ENCODE measurements around the gene SIGLEC10. TPM values are rescaled to one million over a fixed set of nuclear protein-coding genes. Genes with fewer than 3 reads are reported as not detected.
"Not testable (repeated sequence)": the region's sequence is repeated elsewhere in the genome, so short reads cannot be mapped to it uniquely, and the experiment has no call there.

The SIGLEC10 gene
- total and polyA plus RNA-seq, 2 experiments from 2014 or later, result 0.55 TPM; not detected in 1

GRCh38 chr19:51410950-51411748 is 6.3 kb downstream of the SIGLEC10 start:
- Histone ChIP-seq H3K27me3 (no peaks in the 10 kb centered on the region), H3K36me3 (no peaks in the 10 kb centered on the region), H3K9me3 (ENCODE audit: low read depth) (no peaks in the 10 kb centered on the region), H3K4me1 (ENCODE audit: low read depth) (no peaks in the 10 kb centered on the region), H3K27ac (no peak overlapping the region), H3K4me3 (no peak overlapping the region)
- TF ChIP-seq, protein P1, sequence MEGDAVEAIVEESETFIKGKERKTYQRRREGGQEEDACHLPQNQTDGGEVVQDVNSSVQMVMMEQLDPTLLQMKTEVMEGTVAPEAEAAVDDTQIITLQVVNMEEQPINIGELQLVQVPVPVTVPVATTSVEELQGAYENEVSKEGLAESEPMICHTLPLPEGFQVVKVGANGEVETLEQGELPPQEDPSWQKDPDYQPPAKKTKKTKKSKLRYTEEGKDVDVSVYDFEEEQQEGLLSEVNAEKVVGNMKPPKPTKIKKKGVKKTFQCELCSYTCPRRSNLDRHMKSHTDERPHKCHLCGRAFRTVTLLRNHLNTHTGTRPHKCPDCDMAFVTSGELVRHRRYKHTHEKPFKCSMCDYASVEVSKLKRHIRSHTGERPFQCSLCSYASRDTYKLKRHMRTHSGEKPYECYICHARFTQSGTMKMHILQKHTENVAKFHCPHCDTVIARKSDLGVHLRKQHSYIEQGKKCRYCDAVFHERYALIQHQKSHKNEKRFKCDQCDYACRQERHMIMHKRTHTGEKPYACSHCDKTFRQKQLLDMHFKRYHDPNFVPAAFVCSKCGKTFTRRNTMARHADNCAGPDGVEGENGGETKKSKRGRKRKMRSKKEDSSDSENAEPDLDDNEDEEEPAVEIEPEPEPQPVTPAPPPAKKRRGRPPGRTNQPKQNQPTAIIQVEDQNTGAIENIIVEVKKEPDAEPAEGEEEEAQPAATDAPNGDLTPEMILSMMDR (IDR thresholded peaks at IDR 0.05; ENCODE audit: low read depth, low read length), result no peak
- no peak for DNase-seq (ENCODE audit: low read depth in 1 of 2, low spot score in 1 of 2)

DNA sequence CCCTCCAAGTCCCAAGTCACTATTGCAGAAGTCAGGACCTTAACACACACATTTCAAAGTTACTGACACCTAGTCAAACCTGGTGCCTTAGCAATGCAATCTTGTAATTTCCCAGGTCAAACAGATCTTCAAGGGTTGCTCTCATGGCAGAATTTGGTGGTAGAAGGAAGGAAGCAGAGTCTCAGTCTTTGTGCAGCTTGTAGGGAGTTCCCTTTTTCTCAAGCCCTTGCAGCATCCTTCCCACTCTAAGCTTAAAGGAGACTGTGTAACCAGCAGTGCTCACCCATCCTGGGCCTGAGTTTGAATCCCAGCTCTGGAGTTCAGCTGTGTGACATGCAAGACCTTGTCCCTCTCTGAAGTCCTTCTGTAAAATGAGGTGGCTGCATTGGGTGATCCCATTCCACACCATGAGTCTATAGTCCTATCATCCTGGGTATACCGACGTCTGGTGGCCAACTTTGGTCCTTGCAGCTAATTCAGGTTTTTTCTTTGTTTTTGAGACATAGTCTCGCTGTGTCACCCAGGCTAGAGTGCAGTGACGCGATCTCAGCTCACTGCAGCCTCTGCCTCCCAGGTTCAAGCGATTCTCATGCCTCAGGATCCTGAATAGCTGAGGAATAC is 9.8 kb downstream of the SIGLEC10 start:
- no peaks in the 10 kb centered on the region for H3K36me3 ChIP-seq
- no peaks in the 10 kb centered on the region for H3K4me1 ChIP-seq (ENCODE audit: low read depth)
- peak; percentile 44 to 45 for DNase-seq (ENCODE audit: low read depth in 1 of 2, low spot score in 1 of 2)
- no peak overlapping the region for H3K27ac ChIP-seq
- no peak overlapping the region for H3K4me3 ChIP-seq
- H3K9me3 ChIP-seq (ENCODE audit: low read depth), result no peaks in the 10 kb centered on the region
- TF ChIP-seq, protein P1 (IDR thresholded peaks at IDR 0.05; ENCODE audit: low read depth, low read length), result peak; percentile 62
- no peaks in the 10 kb centered on the region for H3K27me3 ChIP-seq

- no peaks in the 10 kb centered on the region for H3K27me3 ChIP-seq
- no peaks in the 10 kb centered on the region for H3K36me3 ChIP-seq
- no peak overlapping the region for H3K4me3 ChIP-seq
- TF ChIP-seq, protein P1 (IDR thresholded peaks at IDR 0.05; ENCODE audit: low read depth, low read length), result no peak
- H3K27ac ChIP-seq, result no peak overlapping the region
- no peaks in the 10 kb centered on the region for H3K9me3 ChIP-seq (ENCODE audit: low read depth)
- H3K4me1 ChIP-seq (ENCODE audit: low read depth), result peaks cover 12% of the 10 kb centered on the region
- no peak for DNase-seq (ENCODE audit: low read depth in 1 of 2, low spot score in 1 of 2)
Observed at GRCh38 chr19:51402117-51402516, 15.3 kb downstream of the SIGLEC10 start.

- H3K36me3 ChIP-seq; H3K27ac ChIP-seq; H3K9me3 ChIP-seq (ENCODE audit: low read depth); H3K4me3 ChIP-seq; DNase-seq (ENCODE audit: low read depth in 1 of 2, low spot score in 1 of 2); H3K27me3 ChIP-seq: not testable (repeated sequence)
- H3K4me1 ChIP-seq (ENCODE audit: low read depth), result peaks cover 13% of the 10 kb centered on the region
Observed at GRCh38 chr19:51399936-51400335, 17.5 kb downstream of the SIGLEC10 start.

- no peaks in the 10 kb centered on the region for H3K9me3 ChIP-seq (ENCODE audit: low read depth)
- DNase-seq (ENCODE audit: low read depth in 1 of 2, low spot score in 1 of 2), result no peak
- TF ChIP-seq, protein P1 (IDR thresholded peaks at IDR 0.05; ENCODE audit: low read depth, low read length), result no peak
- no peak overlapping the region for H3K27ac ChIP-seq
- no peak overlapping the region for H3K4me3 ChIP-seq
- H3K4me1 ChIP-seq (ENCODE audit: low read depth), result peaks cover 13% of the 10 kb centered on the region
- no peaks in the 10 kb centered on the region for H3K27me3 ChIP-seq
- no peaks in the 10 kb centered on the region for H3K36me3 ChIP-seq
Observed at GRCh38 chr19:51399231-51399630, 18.2 kb downstream of the SIGLEC10 start.

DNA sequence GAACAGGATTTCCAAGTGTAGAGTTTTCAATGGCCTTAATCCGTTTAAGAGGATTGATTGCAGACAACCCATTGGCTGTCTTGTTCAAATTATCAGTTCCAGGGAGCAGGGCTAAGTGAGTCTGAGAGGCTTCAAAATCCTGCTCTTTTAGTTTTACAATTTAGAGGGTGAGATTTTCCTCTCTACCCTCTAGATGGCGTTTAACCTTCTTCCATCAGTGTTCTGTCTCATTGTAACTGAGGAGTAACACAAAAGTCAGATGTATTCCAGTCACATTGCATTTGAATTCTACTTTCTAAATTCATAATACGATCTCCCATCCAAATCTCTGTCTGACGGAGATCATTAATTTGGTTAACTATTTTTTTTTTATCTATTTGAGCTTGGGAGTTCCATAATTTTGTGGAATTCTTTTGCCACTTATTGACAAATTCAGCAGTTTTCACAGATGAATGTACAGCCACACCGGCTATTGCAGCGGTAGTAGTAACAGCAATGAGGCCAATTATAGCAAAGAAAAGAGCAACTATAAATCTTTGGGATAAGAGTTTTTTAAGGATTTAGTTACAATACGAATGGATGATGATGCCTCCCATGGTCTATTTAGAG is 19.2 kb downstream of the SIGLEC10 start:
- peak; percentile 39 to 66 for DNase-seq (ENCODE audit: low read depth in 1 of 2, low spot score in 1 of 2)
- Histone ChIP-seq H3K27ac (peak overlapping the region; percentile 80), H3K36me3 (no peaks in the 10 kb centered on the region)

DNA sequence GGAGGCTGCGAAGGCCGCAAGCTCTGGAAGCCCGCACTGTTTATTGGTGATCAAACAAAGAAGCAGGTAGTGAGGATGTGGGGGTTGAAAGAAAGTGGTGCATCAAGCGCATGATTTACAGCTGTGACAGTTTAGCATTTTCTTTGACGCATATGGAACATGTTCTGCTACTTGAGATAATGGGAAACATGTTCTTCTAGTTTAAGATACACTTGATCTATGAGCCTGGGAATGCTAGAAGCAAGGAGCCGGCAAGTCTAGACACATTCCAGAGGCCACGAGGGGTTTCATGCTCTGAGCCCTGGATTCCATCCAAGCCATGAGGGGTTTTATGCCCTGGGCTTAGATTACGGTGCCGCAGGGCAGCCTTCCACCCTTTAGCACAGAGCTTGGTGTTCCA is 20.0 kb downstream of the SIGLEC10 start:
- H3K4me3 ChIP-seq; H3K36me3 ChIP-seq; H3K9me3 ChIP-seq (ENCODE audit: low read depth); H3K27me3 ChIP-seq: not testable (repeated sequence)
- DNase-seq (ENCODE audit: low read depth in 1 of 2, low spot score in 1 of 2), result peak in 1 of 2 donors; percentile 58
- Histone ChIP-seq H3K27ac (peak overlapping the region; percentile 80), H3K4me1 (ENCODE audit: low read depth) (peaks cover 16% of the 10 kb centered on the region)

More for the DNA sequence above, 19.2 kb downstream of the SIGLEC10 start:
- Histone ChIP-seq H3K9me3 (ENCODE audit: low read depth) (no peaks in the 10 kb centered on the region), H3K4me1 (ENCODE audit: low read depth) (peaks cover 16% of the 10 kb centered on the region), H3K27me3 (no peaks in the 10 kb centered on the region), H3K4me3 (no peak overlapping the region)
- TF ChIP-seq, protein P1 (IDR thresholded peaks at IDR 0.05; ENCODE audit: low read depth, low read length), result peak; percentile 69
